GM12874 (cell line): Measurements from ENCODE around the gene IQGAP3.

ENCODE experiments used
- CTCF ChIP-seq: IDR thresholded peaks from 2 replicates; pipeline ENCODE4 v1.5.1; 2011; ENCODE audit warnings: low read depth, mild to moderate bottlenecking, control low read depth, low read length, moderate library complexity; ENCODE audit not compliant: insufficient read depth

Gene IQGAP3

GRCh38 chr1:156513185-156513584 lies 59.2 kb downstream of the IQGAP3 start:
- TF ChIP-seq CTCF, result no peak

- no peak for TF ChIP-seq CTCF
Measured at GRCh38 chr1:156511644-156512043, 60.7 kb downstream of the IQGAP3 start.

- no peak for TF ChIP-seq CTCF
Measured at GRCh38 chr1:156510709-156511108, 61.7 kb downstream of the IQGAP3 start.

- TF ChIP-seq CTCF, result no peak
Measured at GRCh38 chr1:156509424-156510034, 62.8 kb downstream of the IQGAP3 start.

GRCh38 chr1:156508955-156509234 lies 63.5 kb downstream of the IQGAP3 start:
- no peak for TF ChIP-seq CTCF

- no peak for TF ChIP-seq CTCF
Measured at GRCh38 chr1:156508205-156508954, 64.0 kb downstream of the IQGAP3 start.

- TF ChIP-seq CTCF, result no peak
Measured at GRCh38 chr1:156506450-156506849, 65.9 kb downstream of the IQGAP3 start.
